CD4-positive, alpha-beta memory T cell (primary cell): ENCODE measurements around the gene PSME2. TPM values are rescaled to one million over a fixed set of nuclear protein-coding genes. Genes with fewer than 3 reads are reported as not detected.
A peak's percentile ranks its signal among the peaks of the same experiment; 100 is the strongest.

Experiments
- CTCF ChIA-PET: fragments of 350-600 bp; sonication (Branson Sonifier 250); formaldehyde crosslinking; loops from one replicate; lab custom pipeline; 2021; ENCODE audit warnings: inconsistent platforms; ENCODE audit not compliant: partially characterized antibody; lab: Charles Lee
- POLR2A ChIA-PET: fragments of 350-600 bp; sonication (Branson Sonifier 250); formaldehyde crosslinking; loops from one replicate; lab custom pipeline; 2021; ENCODE audit not compliant: partially characterized antibody; lab: Charles Lee
- DNase-seq, 5 donors: peaks; one replicate each; pipeline versions ENCODE4 v3.0.0 to v3.0.0-alpha.2; 2020 to 2022; ENCODE audit warnings: mixed read lengths in 1 of 5
- H3K27ac ChIP-seq: one replicate; pipeline ENCODE4 v1.7.0; 2013; ENCODE audit warnings: low read depth, low read length
- H3K27me3 ChIP-seq: 2 replicates; pipeline ENCODE4 v1.7.0; 2013; ENCODE audit warnings: mild to moderate bottlenecking, low read length, moderate library complexity; ENCODE audit not compliant: insufficient read depth
- H3K36me3 ChIP-seq: 2 replicates; pipeline ENCODE4 v1.7.0; 2013; ENCODE audit warnings: mild to moderate bottlenecking, low read length, moderate library complexity; ENCODE audit not compliant: insufficient read depth
- H3K4me1 ChIP-seq: 2 replicates; pipeline ENCODE4 v1.7.0; 2013; ENCODE audit warnings: mild to moderate bottlenecking, low read length, moderate library complexity; ENCODE audit not compliant: insufficient read depth
- H3K4me3 ChIP-seq, 2 donors: one replicate each; pipeline ENCODE4 v1.7.0; 2013; ENCODE audit warnings: low read length in 2 of 2, mild to moderate bottlenecking in 1 of 2
- H3K9me3 ChIP-seq, 2 donors: one replicate each; pipeline ENCODE4 v1.7.0; 2013; ENCODE audit warnings: low read length in 2 of 2, control low read depth in 1 of 2; ENCODE audit not compliant: control insufficient read depth in 1 of 2
- H3K27ac Mint-ChIP-seq, 7 donors: one replicate each; pipeline ENCODE4 v1.8.0; 2020 to 2021; ENCODE audit warnings: mixed read lengths in 7 of 7, mild to moderate bottlenecking in 6 of 7, inconsistent platforms in 3 of 7, moderate library complexity in 3 of 7
- H3K27me3 Mint-ChIP-seq, 2 donors: one replicate each; pipeline ENCODE4 v1.8.0; 2020 to 2021; ENCODE audit warnings: mixed read lengths in 2 of 2
- H3K36me3 Mint-ChIP-seq, 2 donors: one replicate each; pipeline ENCODE4 v1.8.0; 2020 to 2021; ENCODE audit warnings: mixed read lengths in 2 of 2, inconsistent platforms in 1 of 2, mild to moderate bottlenecking in 1 of 2
- H3K4me1 Mint-ChIP-seq, 4 donors: one replicate each; pipeline ENCODE4 v1.8.0; 2020 to 2021; ENCODE audit warnings: mixed read lengths in 4 of 4, mild to moderate bottlenecking in 1 of 4
- H3K4me3 Mint-ChIP-seq, 8 donors: one replicate each; pipeline ENCODE4 v1.8.0; 2020 to 2021; ENCODE audit warnings: mixed read lengths in 8 of 8, mild to moderate bottlenecking in 7 of 8, moderate library complexity in 6 of 8, inconsistent platforms in 3 of 8
- H3K9me3 Mint-ChIP-seq, 8 donors: one replicate each; pipeline ENCODE4 v1.8.0; 2020 to 2021; ENCODE audit warnings: mixed read lengths in 8 of 8, mild to moderate bottlenecking in 5 of 8, inconsistent platforms in 3 of 8, moderate library complexity in 1 of 8
- intact Hi-C: fragments of 100-400 bp; cut with micrococcal nuclease; formaldehyde crosslinking; loops from one replicate; pipeline ENCODE4 v1.15.1; 2023
- polyA plus RNA-seq, 2 donors: library from polyadenylated mRNA; unstranded; fragments of 300-500 nt; fragmentation: Illumina TruSeq; gene quantifications; one replicate each; pipeline ENCODE4 v1.2.3, GENCODE V29; 2021
- total RNA-seq, 2 experiments: library from RNA; stranded (reverse); gene quantifications; one replicate each; pipeline ENCODE4 v1.2.3, GENCODE V29; 2021

The PSME2 gene
- total and polyA plus RNA-seq, 4 experiments from 2014 or later, result 143 to 815 (median 331) TPM

DNA sequence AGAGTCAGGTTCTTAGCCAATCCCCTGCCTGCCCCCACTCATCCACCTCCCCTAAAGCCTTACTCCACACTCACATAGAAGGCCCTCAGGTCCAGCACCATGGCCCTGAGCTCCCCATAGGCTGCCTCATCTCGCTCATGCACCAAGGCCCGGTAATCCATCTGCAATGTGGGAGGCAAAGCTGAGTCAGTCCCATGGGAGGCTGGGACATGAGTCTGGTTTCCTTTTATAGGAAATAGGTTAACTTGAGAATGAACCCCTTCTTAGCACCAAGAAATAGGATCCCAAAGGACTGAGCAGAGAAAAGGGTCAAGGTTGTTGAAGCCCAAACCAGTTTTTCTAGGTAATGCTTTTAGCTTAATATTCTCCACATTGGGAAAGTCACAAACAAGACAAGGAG, 2.9 kb downstream of the PSME2 start:
- Histone ChIP-seq H3K4me3 (no peak overlapping the region), H3K36me3 (peaks cover 35% of the 10 kb centered on the region), H3K27ac (no peak overlapping the region), H3K27me3 (no peaks in the 10 kb centered on the region), H3K9me3 (no peaks in the 10 kb centered on the region), H3K4me1 (peaks cover 61% of the 10 kb centered on the region)
- intact Hi-C loops, result loop anchor here (10.0 kb wide), 1 partner anchor 49 kb away; the partner anchor contains the start of gene PCK2
- peak overlapping the region in 5 of 8 donors; percentile 28 to 48 (median 32) for H3K4me3 Mint-ChIP-seq
- peaks cover 34 to 94% (median 54%) of the 10 kb centered on the region in 4 donors for H3K4me1 Mint-ChIP-seq
- ChIA-PET CTCF (interaction anchor here (0.8 to 5.7 kb wide), 2 partner anchors 18 to 34 kb away, joined by 4 to 36 read pairs; partner anchors contain the start of gene IRF9), POLR2A (interaction anchor here (1.0 to 9.5 kb wide), 7 partner anchors 6 to 287 kb away, joined by 3 to 162 read pairs (median 5); partner anchors contain the start of genes IRF9, MDP1, PSME1 and TM9SF1)
- no peaks in the 10 kb centered on the region for H3K27me3 Mint-ChIP-seq
- peaks cover 22 to 67% of the 10 kb centered on the region in 2 donors for H3K36me3 Mint-ChIP-seq
- no peaks in the 10 kb centered on the region for H3K9me3 Mint-ChIP-seq
- peak overlapping the region in 5 of 7 donors; percentile 37 to 94 (median 72) for H3K27ac Mint-ChIP-seq
- no peak for DNase-seq

DNA sequence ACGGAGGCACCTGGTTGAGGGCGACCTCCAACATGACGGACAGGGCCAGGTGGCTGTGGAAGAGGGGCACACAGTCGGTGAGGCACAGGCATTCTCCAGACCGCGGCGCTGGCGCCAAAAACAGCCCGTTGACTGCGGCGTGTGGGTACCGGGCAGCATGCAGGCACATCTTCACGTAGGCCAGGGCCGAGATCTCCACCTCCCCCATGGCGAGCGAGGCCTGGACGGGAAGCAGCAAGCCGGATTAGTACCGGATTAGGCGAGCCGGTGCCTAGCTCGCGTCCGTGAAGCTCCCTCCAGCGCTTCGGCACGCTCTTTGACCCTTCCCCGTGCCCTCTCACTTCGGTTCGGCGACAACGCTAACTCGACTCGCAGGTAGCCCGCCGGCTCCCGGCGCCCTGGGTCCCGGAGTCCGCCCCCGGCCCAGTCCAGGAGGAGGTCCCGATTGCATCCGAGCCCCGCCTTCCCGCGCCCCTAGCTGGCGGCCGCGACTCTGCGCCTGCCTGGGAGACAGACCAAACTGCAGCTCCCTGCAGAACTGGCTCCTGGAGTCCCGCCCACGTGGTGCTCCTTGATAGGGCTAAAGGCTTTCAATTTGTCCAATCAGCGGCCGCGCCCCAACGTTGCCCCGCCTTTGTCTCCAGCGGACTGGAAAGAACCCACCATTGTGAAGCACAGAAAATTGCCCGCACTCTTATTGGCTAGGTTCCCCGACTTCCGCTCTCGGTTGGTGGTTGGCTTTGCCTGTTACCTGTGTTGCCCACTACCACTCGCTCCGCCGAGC, 5.1 kb downstream of the PSME2 start, which contains the start of gene EMC9:
EMC9 (minus strand) TSS at position 495 of the 784 bp plus-strand sequence; CDS start at position 208, 287 bp downstream.
- peak within 1 kb of the TSS; percentile 85 to 97 (median 94) for H3K4me3 Mint-ChIP-seq
- H3K27ac ChIP-seq, result peak within 1 kb of the TSS; percentile 77
- peaks cover 38 to 94% (median 61%) of the 10 kb centered on the region in 4 donors for H3K4me1 Mint-ChIP-seq
- H3K36me3 Mint-ChIP-seq, result peaks cover 28 to 67% of the 10 kb centered on the region in 2 donors
- H3K4me1 ChIP-seq, result peaks cover 74% of the 10 kb centered on the region
- no peaks in the 10 kb centered on the region for H3K27me3 ChIP-seq
- CTCF ChIA-PET, result interaction anchor here (0.9 to 2.2 kb wide), 10 partner anchors 9 to 290 kb away, joined by 3 to 19 read pairs (median 4); partner anchors contain the start of genes DCAF11, IRF9, NRL and TINF2
- peak within 1 kb of the TSS; percentile 83 to 91 for H3K4me3 ChIP-seq
- peaks cover 0 to 2% (median 0%) of the 10 kb centered on the region in 8 donors for H3K9me3 Mint-ChIP-seq
- H3K36me3 ChIP-seq, result peaks cover 50% of the 10 kb centered on the region
- no peaks in the 10 kb centered on the region for H3K9me3 ChIP-seq
- intact Hi-C loops, result loop anchor here (1.0 to 10.0 kb wide), 5 partner anchors 20 to 92 kb away; partner anchors contain the start of genes CHMP4A, DCAF11, GMPR2 and IRF9
- peak within 1 kb of the TSS; percentile 76 to 95 (median 94) for H3K27ac Mint-ChIP-seq
- H3K27me3 Mint-ChIP-seq, result no peaks in the 10 kb centered on the region
- POLR2A ChIA-PET, result interaction anchor here (0.6 to 16.1 kb wide), 23 partner anchors 9 to 170 kb away, joined by 3 to 347 read pairs (median 4); partner anchors contain the start of genes CHMP4A, DCAF11, IPO4 and IRF9
- DNase-seq, result peak; percentile 98 to 100 (median 99)

GRCh38 chr14:24139272-24139934, 7.0 kb downstream of the PSME2 start:
- Histone ChIP-seq H3K4me1 (peaks cover 62% of the 10 kb centered on the region), H3K27ac (peak overlapping the region; percentile 29), H3K4me3 (no peak overlapping the region), H3K27me3 (no peaks in the 10 kb centered on the region), H3K36me3 (peaks cover 40% of the 10 kb centered on the region), H3K9me3 (no peaks in the 10 kb centered on the region)
- ChIA-PET CTCF (interaction anchor here (1.1 to 6.4 kb wide), 5 partner anchors 21 to 292 kb away, joined by 3 to 53 read pairs (median 8); partner anchors contain the start of gene IRF9), POLR2A (interaction anchor here (0.7 to 16.1 kb wide), 7 partner anchors 7 to 292 kb away, joined by 4 to 347 read pairs (median 16); partner anchors contain the start of genes DCAF11, IRF9, NRL and PSME2)
- H3K9me3 Mint-ChIP-seq, result peaks cover 0 to 2% (median 0%) of the 10 kb centered on the region in 8 donors
- peak in 1 of 5 donors; percentile 58 for DNase-seq
- H3K4me1 Mint-ChIP-seq, result peaks cover 35 to 83% (median 54%) of the 10 kb centered on the region in 4 donors
- H3K27me3 Mint-ChIP-seq, result no peaks in the 10 kb centered on the region
- intact Hi-C loops, result no loop called here
- peak overlapping the region in 6 of 7 donors; percentile 52 to 94 (median 69) for H3K27ac Mint-ChIP-seq
- H3K36me3 Mint-ChIP-seq, result peaks cover 27 to 55% of the 10 kb centered on the region in 2 donors
- H3K4me3 Mint-ChIP-seq, result peak overlapping the region; percentile 49 to 94 (median 72)

DNA sequence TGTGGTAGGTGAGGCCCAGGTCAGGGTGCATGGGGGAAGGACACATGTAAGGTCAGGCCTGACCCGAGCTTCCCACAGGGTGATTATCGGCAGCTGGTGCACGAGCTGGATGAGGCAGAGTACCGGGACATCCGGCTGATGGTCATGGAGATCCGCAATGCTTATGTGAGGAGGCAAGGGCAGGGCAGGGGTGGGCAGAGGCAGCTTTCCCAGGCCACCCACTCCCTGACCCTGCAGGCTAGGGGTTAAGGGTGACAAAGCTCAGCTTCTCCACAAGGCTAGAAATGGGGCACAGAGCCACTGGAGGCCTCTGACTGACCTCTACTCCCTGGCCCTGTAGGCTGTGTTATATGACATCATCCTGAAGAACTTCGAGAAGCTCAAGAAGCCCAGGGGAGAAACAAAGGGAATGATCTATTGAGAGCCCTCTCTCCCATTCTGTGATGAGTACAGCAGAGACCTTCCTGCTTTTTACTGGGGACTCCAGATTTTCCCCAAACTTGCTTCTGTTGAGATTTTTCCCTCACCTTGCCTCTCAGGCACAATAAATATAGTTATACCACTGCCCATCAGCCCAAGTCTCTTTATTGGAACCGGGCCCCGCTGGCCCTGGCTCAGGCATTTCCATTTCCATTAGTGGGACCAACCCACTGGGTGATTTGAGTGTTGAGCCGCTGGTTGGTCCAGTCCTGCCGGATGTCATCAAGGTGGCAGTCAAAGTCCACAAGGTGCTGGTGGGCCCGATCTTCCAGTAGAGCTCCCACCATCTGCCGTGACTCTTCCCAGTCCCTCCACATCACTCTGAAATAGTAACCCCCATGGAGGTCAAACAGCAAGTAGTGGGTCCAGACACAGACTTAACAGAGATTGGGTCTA, 7.8 kb downstream of the PSME2 start:
- intact Hi-C loops, result no loop called here
- H3K4me3 ChIP-seq, result no peak overlapping the region
- H3K27me3 ChIP-seq, result no peaks in the 10 kb centered on the region
- Mint-ChIP-seq H3K4me3 (peak overlapping the region; percentile 48 to 94 (median 72)), H3K4me1 (peaks cover 33 to 75% (median 51%) of the 10 kb centered on the region in 4 donors), H3K27me3 (no peaks in the 10 kb centered on the region), H3K9me3 (peaks cover 0 to 2% (median 0%) of the 10 kb centered on the region in 8 donors), H3K27ac (peak overlapping the region in 6 of 7 donors; percentile 15 to 94 (median 62)), H3K36me3 (peaks cover 23 to 52% of the 10 kb centered on the region in 2 donors)
- H3K27ac ChIP-seq, result peak overlapping the region; percentile 84
- POLR2A ChIA-PET, result interaction anchor here (0.7 to 16.1 kb wide), 14 partner anchors 8 to 293 kb away, joined by 3 to 347 read pairs (median 20); partner anchors contain the start of genes CHMP4A, DCAF11, IRF9 and NRL
- no peaks in the 10 kb centered on the region for H3K9me3 ChIP-seq
- CTCF ChIA-PET, result interaction anchor here (1.3 to 6.4 kb wide), 4 partner anchors 8 to 293 kb away, joined by 3 to 53 read pairs (median 16); partner anchors contain the start of genes IRF9, PSME2 and RNF31
- DNase-seq, result no peak
- H3K36me3 ChIP-seq, result peaks cover 32% of the 10 kb centered on the region
- peaks cover 59% of the 10 kb centered on the region for H3K4me1 ChIP-seq

GRCh38 chr14:24137529-24138395, 8.6 kb downstream of the PSME2 start:
- peaks cover 24% of the 10 kb centered on the region for H3K36me3 ChIP-seq
- Mint-ChIP-seq H3K4me1 (peaks cover 31 to 72% (median 51%) of the 10 kb centered on the region in 4 donors), H3K27me3 (no peaks in the 10 kb centered on the region), H3K4me3 (peak overlapping the region; percentile 36 to 94 (median 91)), H3K36me3 (peaks cover 23 to 43% of the 10 kb centered on the region in 2 donors), H3K9me3 (peaks cover 0 to 2% (median 0%) of the 10 kb centered on the region in 8 donors), H3K27ac (peak overlapping the region; percentile 63 to 94 (median 91))
- no peaks in the 10 kb centered on the region for H3K9me3 ChIP-seq
- H3K27ac ChIP-seq, result peak overlapping the region; percentile 84
- CTCF ChIA-PET, result interaction anchor here (0.7 to 6.4 kb wide), 7 partner anchors 8 to 294 kb away, joined by 3 to 53 read pairs (median 8); partner anchors contain the start of genes DCAF11, IRF9, NRL and PSME2
- intact Hi-C loops, result loop anchor here (2.0 kb wide), 1 partner anchor 581 kb away; the partner anchor contains the start of gene THTPA
- DNase-seq, result no peak
- POLR2A ChIA-PET, result interaction anchor here (0.6 to 16.1 kb wide), 17 partner anchors 8 to 673 kb away, joined by 3 to 347 read pairs (median 20); partner anchors contain the start of genes CBLN3, CHMP4A, DCAF11 and IPO4
- H3K4me3 ChIP-seq, result no peak overlapping the region
- H3K27me3 ChIP-seq, result no peaks in the 10 kb centered on the region
- peaks cover 56% of the 10 kb centered on the region for H3K4me1 ChIP-seq
